Measurements from ENCODE around the gene PARK7. TPM values are rescaled to one million over a fixed set of nuclear protein-coding genes. Genes with fewer than 3 reads are reported as not detected.
A peak's percentile ranks its signal among the peaks of the same experiment; 100 is the strongest.

Gene PARK7
- total RNA-seq, 1 experiment from 2014 or later = 448 TPM

DNA sequence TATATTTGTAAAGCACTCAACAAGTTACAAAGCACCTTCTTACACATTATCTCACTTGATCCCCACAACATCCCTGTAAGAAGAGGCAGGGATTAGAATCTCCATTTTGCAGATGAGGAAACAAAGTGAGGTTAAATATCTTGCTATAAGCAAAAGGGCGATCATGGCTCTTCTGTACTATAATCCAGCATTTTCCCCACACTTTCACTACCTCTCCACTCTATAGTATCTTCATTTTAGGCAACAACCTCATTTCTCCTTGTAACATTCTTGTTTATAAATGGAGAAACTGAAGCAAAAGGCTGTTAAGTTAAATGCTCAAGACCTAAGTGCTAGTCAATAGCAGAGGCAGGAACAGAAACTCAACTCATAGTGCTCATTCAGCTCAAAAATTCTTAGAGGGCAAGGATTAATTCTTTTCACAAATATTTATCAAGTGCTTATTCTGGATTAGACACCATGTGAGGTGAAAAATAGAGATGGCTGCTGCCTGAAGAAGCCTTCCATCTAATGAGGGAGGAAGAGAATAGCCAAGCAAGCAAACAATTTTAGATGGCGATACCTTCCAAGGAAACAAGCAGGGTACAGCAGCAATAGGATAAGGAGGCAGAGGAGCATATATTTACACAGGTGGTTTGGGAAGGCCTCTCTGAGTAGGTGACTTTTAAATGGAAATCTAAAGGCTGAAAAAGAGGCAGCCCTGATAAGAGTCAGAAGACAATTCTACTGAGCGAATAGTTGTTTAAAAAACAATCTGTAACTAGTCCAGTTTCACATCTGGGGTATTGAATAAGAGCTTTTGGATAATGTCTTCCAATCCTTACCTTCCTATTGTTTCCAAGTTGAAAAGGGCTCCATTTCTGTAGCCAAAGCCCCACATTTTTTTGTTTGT lies 61.1 kb downstream of the PARK7 start:
- peaks cover 45% of the 10 kb centered on the region for H3K36me3 ChIP-seq (ENCODE audit: control insufficient read depth, insufficient read depth, low read length)
- ChIA-PET POLR2A (interaction anchor here (1.2 to 1.4 kb wide), 2 partner anchors 55 to 292 kb away, joined by 3 read pairs; no protein-coding TSS in a partner anchor), CTCF (no interaction called here)
- ATAC-seq (no peak), DNase-seq (ENCODE audit: low read depth, low spot score) (no peak)
- no peak; the same call in 1 of the 2 replicates for TF ChIP-seq POLR2AphosphoS5 (IDR thresholded peaks at IDR 0.05; ENCODE audit: low read depth, low read length)
- TF ChIP-seq, protein P1, sequence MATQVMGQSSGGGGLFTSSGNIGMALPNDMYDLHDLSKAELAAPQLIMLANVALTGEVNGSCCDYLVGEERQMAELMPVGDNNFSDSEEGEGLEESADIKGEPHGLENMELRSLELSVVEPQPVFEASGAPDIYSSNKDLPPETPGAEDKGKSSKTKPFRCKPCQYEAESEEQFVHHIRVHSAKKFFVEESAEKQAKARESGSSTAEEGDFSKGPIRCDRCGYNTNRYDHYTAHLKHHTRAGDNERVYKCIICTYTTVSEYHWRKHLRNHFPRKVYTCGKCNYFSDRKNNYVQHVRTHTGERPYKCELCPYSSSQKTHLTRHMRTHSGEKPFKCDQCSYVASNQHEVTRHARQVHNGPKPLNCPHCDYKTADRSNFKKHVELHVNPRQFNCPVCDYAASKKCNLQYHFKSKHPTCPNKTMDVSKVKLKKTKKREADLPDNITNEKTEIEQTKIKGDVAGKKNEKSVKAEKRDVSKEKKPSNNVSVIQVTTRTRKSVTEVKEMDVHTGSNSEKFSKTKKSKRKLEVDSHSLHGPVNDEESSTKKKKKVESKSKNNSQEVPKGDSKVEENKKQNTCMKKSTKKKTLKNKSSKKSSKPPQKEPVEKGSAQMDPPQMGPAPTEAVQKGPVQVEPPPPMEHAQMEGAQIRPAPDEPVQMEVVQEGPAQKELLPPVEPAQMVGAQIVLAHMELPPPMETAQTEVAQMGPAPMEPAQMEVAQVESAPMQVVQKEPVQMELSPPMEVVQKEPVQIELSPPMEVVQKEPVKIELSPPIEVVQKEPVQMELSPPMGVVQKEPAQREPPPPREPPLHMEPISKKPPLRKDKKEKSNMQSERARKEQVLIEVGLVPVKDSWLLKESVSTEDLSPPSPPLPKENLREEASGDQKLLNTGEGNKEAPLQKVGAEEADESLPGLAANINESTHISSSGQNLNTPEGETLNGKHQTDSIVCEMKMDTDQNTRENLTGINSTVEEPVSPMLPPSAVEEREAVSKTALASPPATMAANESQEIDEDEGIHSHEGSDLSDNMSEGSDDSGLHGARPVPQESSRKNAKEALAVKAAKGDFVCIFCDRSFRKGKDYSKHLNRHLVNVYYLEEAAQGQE (IDR thresholded peaks at IDR 0.05; ENCODE audit: insufficient read depth in 1 of 2, low read depth in 2 of 2, low read length in 1 of 2) = 0 out of 4 replicates have a peak, but pooled peaks of 1 of the 2 experiments have one; percentile 10
- no peak for TF ChIP-seq CTCF (IDR thresholded peaks at IDR 0.05)
- peak; percentile 77; the same call in 1 of the 2 replicates for TF ChIP-seq SIN3A (IDR thresholded peaks at IDR 0.05; ENCODE audit: borderline replicate concordance, insufficient read depth, low read depth, low read length)
- TF ChIP-seq TCF7L2 (IDR thresholded peaks at IDR 0.05; ENCODE audit: low read depth, low read length) = no peak
- peak overlapping the region; percentile 99 for H3K27ac ChIP-seq (ENCODE audit: low read length)
- H3K27me3 ChIP-seq (ENCODE audit: control insufficient read depth, insufficient read depth, low read length) = no peaks in the 10 kb centered on the region
- BruUV-seq (replicated peaks) = no TSS peak
- H3K9me3 ChIP-seq (ENCODE audit: control insufficient read depth, insufficient read depth, low read depth, low read length) = no peaks in the 10 kb centered on the region
- peaks cover 33% of the 10 kb centered on the region for H3K4me1 ChIP-seq (ENCODE audit: control insufficient read depth, insufficient read depth, low read length)
- in situ Hi-C loops (cut with HindIII; ENCODE audit: low pct_unique_long_range_greater_than_20kb, low sequenced_read_pairs) (no loop called here), intact Hi-C loops (cut with micrococcal nuclease; ENCODE audit: unreplicated experiment) (loop anchor here (10.0 kb wide), 1 partner anchor 172 kb away; no protein-coding TSS in a partner anchor)
- peak overlapping the region; percentile 75 to 99 for H3K4me3 ChIP-seq (ENCODE audit: low read depth in 2 of 2, low read length in 2 of 2)

- DNase-seq (ENCODE audit: low read depth, low spot score) = no peak
- Histone ChIP-seq H3K27me3 (ENCODE audit: control insufficient read depth, insufficient read depth, low read length) (no peaks in the 10 kb centered on the region), H3K4me3 (ENCODE audit: low read depth in 2 of 2, low read length in 2 of 2) (peak overlapping the region; percentile 75 to 99), H3K27ac (ENCODE audit: low read length) (peak overlapping the region; percentile 99), H3K9me3 (ENCODE audit: control insufficient read depth, insufficient read depth, low read depth, low read length) (no peaks in the 10 kb centered on the region), H3K36me3 (ENCODE audit: control insufficient read depth, insufficient read depth, low read length) (peaks cover 45% of the 10 kb centered on the region), H3K4me1 (ENCODE audit: control insufficient read depth, insufficient read depth, low read length) (peaks cover 35% of the 10 kb centered on the region)
- intact Hi-C loops (cut with micrococcal nuclease; ENCODE audit: unreplicated experiment) (loop anchor here (10.0 kb wide), 1 partner anchor 171 kb away; no protein-coding TSS in a partner anchor), in situ Hi-C loops (cut with HindIII; ENCODE audit: low pct_unique_long_range_greater_than_20kb, low sequenced_read_pairs) (no loop called here)
- no TSS peak for BruUV-seq (replicated peaks)
- POLR2A ChIA-PET = interaction anchor here (0.6 to 1.4 kb wide), 3 partner anchors 54 to 291 kb away, joined by 3 to 4 read pairs (median 3); no protein-coding TSS in a partner anchor
- ATAC-seq = no peak
- CTCF ChIA-PET = no interaction called here
- TF ChIP-seq, protein P1 (IDR thresholded peaks at IDR 0.05; ENCODE audit: insufficient read depth in 1 of 2, low read depth in 2 of 2, low read length in 1 of 2) = no peak
- no peak for TF ChIP-seq TCF7L2 (IDR thresholded peaks at IDR 0.05; ENCODE audit: low read depth, low read length)
- peak; percentile 60 for TF ChIP-seq POLR2AphosphoS5 (IDR thresholded peaks at IDR 0.05; ENCODE audit: low read depth, low read length)
- no peak for TF ChIP-seq CTCF (IDR thresholded peaks at IDR 0.05)
- TF ChIP-seq SIN3A (IDR thresholded peaks at IDR 0.05; ENCODE audit: borderline replicate concordance, insufficient read depth, low read depth, low read length) = no peak; the same call in 1 of the 2 replicates
Observed at GRCh38 chr1:8023287-8023994, 61.9 kb downstream of the PARK7 start.

Data from Panc1 (cell line).